ENCODE results near the gene VPS54. TPM values are rescaled to one million over a fixed set of nuclear protein-coding genes. Genes with fewer than 3 reads are reported as not detected.

VPS54 gene
- total and polyA plus RNA-seq, 7 experiments from 2014 or later = 4.5 to 20.8 (median 14.6) TPM

- Mint-ChIP-seq H3K27ac (peak overlapping the region in 7 of 9 donors; percentile 10 to 74 (median 22)), H3K9me3 (peaks cover 0 to 5% (median 0%) of the 10 kb centered on the region in 11 donors), H3K4me3 (no peak overlapping the region), H3K4me1 (peaks cover 21 to 77% (median 65%) of the 10 kb centered on the region in 7 donors), H3K36me3 (peaks cover 31 to 60% (median 41%) of the 10 kb centered on the region in 5 donors), H3K27me3 (no peaks in the 10 kb centered on the region)
- intact Hi-C loops (cut with micrococcal nuclease) = no loop called here
- Histone ChIP-seq H3K27me3 (ENCODE audit: control insufficient read depth in 2 of 2, insufficient read depth in 2 of 2, low read length in 2 of 2) (no peaks in the 10 kb centered on the region), H3K27ac (ENCODE audit: low read depth, low read length) (no peak overlapping the region), H3K4me1 (ENCODE audit: control insufficient read depth in 2 of 2, insufficient read depth in 2 of 2, low read length in 2 of 2) (no peaks in the 10 kb centered on the region), H3K9me3 (ENCODE audit: control insufficient read depth in 2 of 3, low read length in 3 of 3) (no peaks in the 10 kb centered on the region), H3K36me3 (ENCODE audit: control insufficient read depth in 2 of 3, insufficient read depth in 3 of 3, low read length in 3 of 3) (peaks cover 0 to 14% (median 0%) of the 10 kb centered on the region in 3 experiments), H3K4me3 (ENCODE audit: low read length) (no peak overlapping the region)
- no peak for ATAC-seq
- POLR2A ChIA-PET = no interaction called here
- CTCF ChIA-PET = interaction anchor here (1.2 kb wide), 1 partner anchor 14 kb away, joined by 5 read pairs; no protein-coding TSS in a partner anchor
- DNase-seq = no peak
These were observed 142.9 kb downstream of the VPS54 start for GRCh38 chr2:63876311-63876710.

- ATAC-seq (no peak), DNase-seq (no peak)
- Mint-ChIP-seq H3K4me1 (peaks cover 16 to 70% (median 59%) of the 10 kb centered on the region in 7 donors), H3K9me3 (peaks cover 0 to 5% (median 0%) of the 10 kb centered on the region in 11 donors), H3K4me3 (no peak overlapping the region), H3K36me3 (peaks cover 28 to 57% (median 41%) of the 10 kb centered on the region in 5 donors), H3K27me3 (no peaks in the 10 kb centered on the region), H3K27ac (peak overlapping the region in 8 of 9 donors; percentile 3 to 74 (median 26))
- CTCF ChIA-PET = interaction anchor here (1.2 to 2.2 kb wide), 2 partner anchors 14 to 15 kb away, joined by 5 read pairs; no protein-coding TSS in a partner anchor
- POLR2A ChIA-PET = no interaction called here
- no peaks in the 10 kb centered on the region for H3K27me3 ChIP-seq (ENCODE audit: control insufficient read depth in 2 of 2, insufficient read depth in 2 of 2, low read length in 2 of 2)
- H3K36me3 ChIP-seq (ENCODE audit: control insufficient read depth in 2 of 3, insufficient read depth in 3 of 3, low read length in 3 of 3) = peaks cover 0 to 14% (median 0%) of the 10 kb centered on the region in 3 experiments
- H3K4me1 ChIP-seq (ENCODE audit: control insufficient read depth in 2 of 2, insufficient read depth in 2 of 2, low read length in 2 of 2) = no peaks in the 10 kb centered on the region
- H3K4me3 ChIP-seq (ENCODE audit: low read length) = no peak overlapping the region
- H3K9me3 ChIP-seq (ENCODE audit: control insufficient read depth in 2 of 3, low read length in 3 of 3) = no peaks in the 10 kb centered on the region
- no peak overlapping the region for H3K27ac ChIP-seq (ENCODE audit: low read depth, low read length)
- intact Hi-C loops (cut with micrococcal nuclease) = no loop called here
These were observed 143.5 kb downstream of the VPS54 start for GRCh38 chr2:63875559-63876245.

GRCh38 chr2:63875131-63875527 lies 144.1 kb downstream of the VPS54 start:
- DNase-seq = no peak
- CTCF ChIA-PET = interaction anchor here (2.2 kb wide), 1 partner anchor 13 kb away, joined by 5 read pairs; no protein-coding TSS in a partner anchor
- ATAC-seq = no peak
- Histone ChIP-seq H3K4me3 (ENCODE audit: low read length) (no peak overlapping the region), H3K36me3 (ENCODE audit: control insufficient read depth in 2 of 3, insufficient read depth in 3 of 3, low read length in 3 of 3) (peaks cover 0 to 14% (median 0%) of the 10 kb centered on the region in 3 experiments), H3K4me1 (ENCODE audit: control insufficient read depth in 2 of 2, insufficient read depth in 2 of 2, low read length in 2 of 2) (no peaks in the 10 kb centered on the region), H3K27me3 (ENCODE audit: control insufficient read depth in 2 of 2, insufficient read depth in 2 of 2, low read length in 2 of 2) (no peaks in the 10 kb centered on the region), H3K9me3 (ENCODE audit: control insufficient read depth in 2 of 3, low read length in 3 of 3) (no peaks in the 10 kb centered on the region), H3K27ac (ENCODE audit: low read depth, low read length) (no peak overlapping the region)
- H3K36me3 Mint-ChIP-seq = peaks cover 27 to 56% (median 41%) of the 10 kb centered on the region in 5 donors
- no peaks in the 10 kb centered on the region for H3K27me3 Mint-ChIP-seq
- H3K9me3 Mint-ChIP-seq = peaks cover 0 to 5% (median 0%) of the 10 kb centered on the region in 11 donors
- POLR2A ChIA-PET = no interaction called here
- intact Hi-C loops (cut with micrococcal nuclease) = no loop called here
- H3K4me3 Mint-ChIP-seq = no peak overlapping the region
- peak overlapping the region in 5 of 9 donors; percentile 5 to 74 (median 26) for H3K27ac Mint-ChIP-seq
- peaks cover 17 to 70% (median 54%) of the 10 kb centered on the region in 7 donors for H3K4me1 Mint-ChIP-seq

GRCh38 chr2:63874204-63875130 lies 144.8 kb downstream of the VPS54 start:
- no peak overlapping the region for H3K27ac ChIP-seq (ENCODE audit: low read depth, low read length)
- peak overlapping the region in 6 of 9 donors; percentile 8 to 74 (median 41) for H3K27ac Mint-ChIP-seq
- ATAC-seq (no peak), DNase-seq (no peak)
- ChIA-PET CTCF (interaction anchor here (1.8 to 2.2 kb wide), 2 partner anchors 13 to 176 kb away, joined by 5 read pairs; no protein-coding TSS in a partner anchor), POLR2A (no interaction called here)
- H3K4me3 Mint-ChIP-seq = no peak overlapping the region
- peaks cover 0 to 5% (median 0%) of the 10 kb centered on the region in 11 donors for H3K9me3 Mint-ChIP-seq
- H3K4me3 ChIP-seq (ENCODE audit: low read length) = no peak overlapping the region
- intact Hi-C loops (cut with micrococcal nuclease) = no loop called here
- no peaks in the 10 kb centered on the region for H3K9me3 ChIP-seq (ENCODE audit: control insufficient read depth in 2 of 3, low read length in 3 of 3)
- no peaks in the 10 kb centered on the region for H3K27me3 ChIP-seq (ENCODE audit: control insufficient read depth in 2 of 2, insufficient read depth in 2 of 2, low read length in 2 of 2)
- no peaks in the 10 kb centered on the region for H3K4me1 ChIP-seq (ENCODE audit: control insufficient read depth in 2 of 2, insufficient read depth in 2 of 2, low read length in 2 of 2)
- H3K4me1 Mint-ChIP-seq = peaks cover 17 to 70% (median 53%) of the 10 kb centered on the region in 7 donors
- peaks cover 27 to 58% (median 41%) of the 10 kb centered on the region in 5 donors for H3K36me3 Mint-ChIP-seq
- H3K36me3 ChIP-seq (ENCODE audit: control insufficient read depth in 2 of 3, insufficient read depth in 3 of 3, low read length in 3 of 3) = peaks cover 0 to 14% (median 0%) of the 10 kb centered on the region in 3 experiments
- H3K27me3 Mint-ChIP-seq = no peaks in the 10 kb centered on the region

GRCh38 chr2:63872571-63873328 lies 146.5 kb downstream of the VPS54 start:
- H3K36me3 Mint-ChIP-seq = peaks cover 27 to 68% (median 44%) of the 10 kb centered on the region in 5 donors
- no peak for ATAC-seq

GRCh38 chr2:63871864-63872263 lies 147.4 kb downstream of the VPS54 start:
- DNase-seq (no peak), ATAC-seq (no peak)
- Mint-ChIP-seq H3K9me3 (peaks cover 0 to 5% (median 0%) of the 10 kb centered on the region in 11 donors), H3K4me1 (peaks cover 20 to 62% (median 49%) of the 10 kb centered on the region in 7 donors), H3K4me3 (no peak overlapping the region), H3K27ac (peak overlapping the region in 2 of 9 donors; percentile 12 to 14), H3K36me3 (peaks cover 23 to 61% (median 37%) of the 10 kb centered on the region in 5 donors), H3K27me3 (no peaks in the 10 kb centered on the region)
- Histone ChIP-seq H3K9me3 (ENCODE audit: control insufficient read depth in 2 of 3, low read length in 3 of 3) (no peaks in the 10 kb centered on the region), H3K4me3 (ENCODE audit: low read length) (no peak overlapping the region), H3K27me3 (ENCODE audit: control insufficient read depth in 2 of 2, insufficient read depth in 2 of 2, low read length in 2 of 2) (no peaks in the 10 kb centered on the region), H3K27ac (ENCODE audit: low read depth, low read length) (no peak overlapping the region), H3K36me3 (ENCODE audit: control insufficient read depth in 2 of 3, insufficient read depth in 3 of 3, low read length in 3 of 3) (peaks cover 0 to 14% (median 0%) of the 10 kb centered on the region in 3 experiments), H3K4me1 (ENCODE audit: control insufficient read depth in 2 of 2, insufficient read depth in 2 of 2, low read length in 2 of 2) (no peaks in the 10 kb centered on the region)
- POLR2A ChIA-PET = no interaction called here
- CTCF ChIA-PET = interaction anchor here (3.1 kb wide), 1 partner anchor 10 kb away, joined by 16 read pairs; no protein-coding TSS in a partner anchor
- intact Hi-C loops (cut with micrococcal nuclease) = no loop called here

More at GRCh38 chr2:63872571-63873328, 146.5 kb downstream of the VPS54 start:
- H3K9me3 Mint-ChIP-seq = peaks cover 0 to 5% (median 0%) of the 10 kb centered on the region in 11 donors
- ChIA-PET POLR2A (no interaction called here), CTCF (interaction anchor here (1.8 kb wide), 1 partner anchor 174 kb away, joined by 5 read pairs; no protein-coding TSS in a partner anchor)
- peak overlapping the region in 2 of 9 donors; percentile 9 to 74 for H3K27ac Mint-ChIP-seq
- H3K4me3 Mint-ChIP-seq = no peak overlapping the region
- peaks cover 24 to 67% (median 56%) of the 10 kb centered on the region in 7 donors for H3K4me1 Mint-ChIP-seq
- no peaks in the 10 kb centered on the region for H3K27me3 Mint-ChIP-seq
- Histone ChIP-seq H3K9me3 (ENCODE audit: control insufficient read depth in 2 of 3, low read length in 3 of 3) (no peaks in the 10 kb centered on the region), H3K27ac (ENCODE audit: low read depth, low read length) (no peak overlapping the region), H3K4me3 (ENCODE audit: low read length) (no peak overlapping the region), H3K27me3 (ENCODE audit: control insufficient read depth in 2 of 2, insufficient read depth in 2 of 2, low read length in 2 of 2) (no peaks in the 10 kb centered on the region), H3K4me1 (ENCODE audit: control insufficient read depth in 2 of 2, insufficient read depth in 2 of 2, low read length in 2 of 2) (no peaks in the 10 kb centered on the region), H3K36me3 (ENCODE audit: control insufficient read depth in 2 of 3, insufficient read depth in 3 of 3, low read length in 3 of 3) (peaks cover 0 to 14% (median 0%) of the 10 kb centered on the region in 3 experiments)
- intact Hi-C loops (cut with micrococcal nuclease) = no loop called here
- no peak for DNase-seq
